Panc1 (cell line): ENCODE results near the gene PCAT7. TPM values are rescaled to one million over a fixed set of nuclear protein-coding genes. Genes with fewer than 3 reads are reported as not detected.

Source experiments
- ATAC-seq: fragments of 200-7000 bp; cut with Tn5 transposase; 2 replicates; pipeline ENCODE4 v1.9.1; 2020; ENCODE audit warnings: mild to moderate bottlenecking, moderate library complexity
- BruUV-seq: library from RNA; stranded (reverse); fragments of 400-500 nt; replicated peaks from 2 replicates; lab custom pipeline; 2021; lab: Mats Ljungman, UMichigan
- CTCF ChIA-PET: fragments of 300-600 bp; sonication (Branson Sonifier 250); formaldehyde crosslinking; loops from one replicate; lab custom pipeline; 2022; ENCODE audit warnings: antibody characterized with exemption; lab: Charles Lee
- POLR2A ChIA-PET: fragments of 300-600 bp; sonication (Branson Sonifier 250); formaldehyde crosslinking; loops from one replicate; lab custom pipeline; 2022; ENCODE audit warnings: antibody characterized with exemption; lab: Charles Lee
- DNase-seq: peaks from one replicate; pipeline ENCODE4 v3.0.0-alpha.2; 2010; ENCODE audit warnings: low read depth, low spot score
- H3K27ac ChIP-seq: 2 replicates; pipeline ENCODE4 v1.5.1; 2011; ENCODE audit warnings: mild to moderate bottlenecking, low read length, inconsistent platforms
- H3K27me3 ChIP-seq: fragments of 200-500 bp; sonication (Bioruptor generic); 2 replicates; pipeline ENCODE4 v1.6.0; 2014; ENCODE audit warnings: low read length, inconsistent platforms; ENCODE audit not compliant: control insufficient read depth, insufficient read depth
- H3K36me3 ChIP-seq: fragments of 200-500 bp; sonication (Bioruptor generic); 2 replicates; pipeline ENCODE4 v1.5.1; 2014; ENCODE audit warnings: inconsistent platforms, mild to moderate bottlenecking, low read length, moderate library complexity; ENCODE audit not compliant: control insufficient read depth, insufficient read depth
- H3K4me1 ChIP-seq: 2 replicates; pipeline ENCODE4 v1.5.1; 2011; ENCODE audit warnings: inconsistent platforms, mild to moderate bottlenecking, low read length, moderate library complexity; ENCODE audit not compliant: control insufficient read depth, insufficient read depth
- H3K4me3 ChIP-seq, 2 experiments: 2 replicates each; pipeline ENCODE4 v1.5.1; 2011 to 2012; ENCODE audit warnings: low read depth in 2 of 2, low read length in 2 of 2, mild to moderate bottlenecking in 2 of 2, inconsistent platforms in 1 of 2, moderate library complexity in 1 of 2
- H3K9me3 ChIP-seq: fragments of 200-500 bp; sonication (Bioruptor generic); 2 replicates; pipeline ENCODE4 v1.5.1; 2014; ENCODE audit warnings: low read depth, mild to moderate bottlenecking, inconsistent platforms, low read length, moderate library complexity; ENCODE audit not compliant: control insufficient read depth, insufficient read depth
- CTCF ChIP-seq: fragments of 450-650 bp; IDR thresholded peaks from 2 replicates; pipeline ENCODE4 v1.5.1; 2017; ENCODE audit warnings: mild to moderate bottlenecking
- POLR2AphosphoS5 ChIP-seq: IDR thresholded peaks from 2 replicates; pipeline ENCODE4 v1.6.1; 2012; ENCODE audit warnings: mild to moderate bottlenecking, low read depth, low read length, moderate library complexity
- SIN3A ChIP-seq: IDR thresholded peaks from 2 replicates; pipeline ENCODE4 v1.6.1; 2012; ENCODE audit warnings: low read depth, mild to moderate bottlenecking, low read length, moderate library complexity, borderline replicate concordance; ENCODE audit not compliant: insufficient read depth
- TCF7L2 ChIP-seq: IDR thresholded peaks from 2 replicates; pipeline ENCODE4 v1.6.1; 2011; ENCODE audit warnings: mild to moderate bottlenecking, low read depth, low read length, inconsistent platforms
- in situ Hi-C: cut with HindIII; loops from 2 replicates; pipeline ENCODE4 v1.10.0; 2016; ENCODE audit warnings: low sequenced_read_pairs, low pct_unique_long_range_greater_than_20kb
- intact Hi-C: fragments of 100-400 bp; cut with micrococcal nuclease; formaldehyde crosslinking; loops from one replicate; pipeline ENCODE4 v1.10.0; 2022; ENCODE audit not compliant: unreplicated experiment
- total RNA-seq: library from RNA; stranded (reverse); gene quantifications from one replicate; pipeline ENCODE4 v1.2.1, GENCODE V29; 2021; ENCODE audit not compliant: unreplicated experiment
- TF ChIP-seq, protein P1 (sequence below), 2 experiments: IDR thresholded peaks; 2 replicates each; pipeline ENCODE4 v1.6.1; 2011 to 2012; ENCODE audit warnings: low read depth in 2 of 2, control low read depth in 1 of 2, low read length in 1 of 2, mild to moderate bottlenecking in 1 of 2, moderate library complexity in 1 of 2; ENCODE audit not compliant: insufficient read depth in 1 of 2

The PCAT7 gene
- total RNA-seq, 1 experiment from 2014 or later: 0.59 TPM

- no peaks in the 10 kb centered on the region for H3K36me3 ChIP-seq
- H3K4me1 ChIP-seq: no peaks in the 10 kb centered on the region
- BruUV-seq: no TSS peak
- intact Hi-C loops (no loop called here), in situ Hi-C loops (no loop called here)
- POLR2A ChIA-PET: no interaction called here
- TF ChIP-seq SIN3A (no peak), TCF7L2 (no peak), CTCF (no peak), POLR2AphosphoS5 (no peak)
- TF ChIP-seq, protein P1, sequence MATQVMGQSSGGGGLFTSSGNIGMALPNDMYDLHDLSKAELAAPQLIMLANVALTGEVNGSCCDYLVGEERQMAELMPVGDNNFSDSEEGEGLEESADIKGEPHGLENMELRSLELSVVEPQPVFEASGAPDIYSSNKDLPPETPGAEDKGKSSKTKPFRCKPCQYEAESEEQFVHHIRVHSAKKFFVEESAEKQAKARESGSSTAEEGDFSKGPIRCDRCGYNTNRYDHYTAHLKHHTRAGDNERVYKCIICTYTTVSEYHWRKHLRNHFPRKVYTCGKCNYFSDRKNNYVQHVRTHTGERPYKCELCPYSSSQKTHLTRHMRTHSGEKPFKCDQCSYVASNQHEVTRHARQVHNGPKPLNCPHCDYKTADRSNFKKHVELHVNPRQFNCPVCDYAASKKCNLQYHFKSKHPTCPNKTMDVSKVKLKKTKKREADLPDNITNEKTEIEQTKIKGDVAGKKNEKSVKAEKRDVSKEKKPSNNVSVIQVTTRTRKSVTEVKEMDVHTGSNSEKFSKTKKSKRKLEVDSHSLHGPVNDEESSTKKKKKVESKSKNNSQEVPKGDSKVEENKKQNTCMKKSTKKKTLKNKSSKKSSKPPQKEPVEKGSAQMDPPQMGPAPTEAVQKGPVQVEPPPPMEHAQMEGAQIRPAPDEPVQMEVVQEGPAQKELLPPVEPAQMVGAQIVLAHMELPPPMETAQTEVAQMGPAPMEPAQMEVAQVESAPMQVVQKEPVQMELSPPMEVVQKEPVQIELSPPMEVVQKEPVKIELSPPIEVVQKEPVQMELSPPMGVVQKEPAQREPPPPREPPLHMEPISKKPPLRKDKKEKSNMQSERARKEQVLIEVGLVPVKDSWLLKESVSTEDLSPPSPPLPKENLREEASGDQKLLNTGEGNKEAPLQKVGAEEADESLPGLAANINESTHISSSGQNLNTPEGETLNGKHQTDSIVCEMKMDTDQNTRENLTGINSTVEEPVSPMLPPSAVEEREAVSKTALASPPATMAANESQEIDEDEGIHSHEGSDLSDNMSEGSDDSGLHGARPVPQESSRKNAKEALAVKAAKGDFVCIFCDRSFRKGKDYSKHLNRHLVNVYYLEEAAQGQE (IDR thresholded peaks at IDR 0.05; ENCODE audit: insufficient read depth in 1 of 2, low read depth in 2 of 2, low read length in 1 of 2): no peak
- no peaks in the 10 kb centered on the region for H3K27me3 ChIP-seq
- CTCF ChIA-PET: no interaction called here
- no peak overlapping the region for H3K27ac ChIP-seq
- no peaks in the 10 kb centered on the region for H3K9me3 ChIP-seq
- no peak for ATAC-seq
- no peak overlapping the region for H3K4me3 ChIP-seq
- no peak for DNase-seq
Observed at GRCh38 chr9:94567271-94567670, 12.4 kb downstream of the PCAT7 start.

GRCh38 chr9:94568250-94568889, 13.5 kb downstream of the PCAT7 start:
- TF ChIP-seq CTCF: no peak
- TF ChIP-seq POLR2AphosphoS5: no peak
- TF ChIP-seq TCF7L2: no peak
- TF ChIP-seq, protein P1 (IDR thresholded peaks at IDR 0.05; ENCODE audit: insufficient read depth in 1 of 2, low read depth in 2 of 2, low read length in 1 of 2): no peak
- TF ChIP-seq SIN3A: no peak
- BruUV-seq: no TSS peak
- POLR2A ChIA-PET: no interaction called here

More at GRCh38 chr9:94568250-94568889, 13.5 kb downstream of the PCAT7 start:
- H3K9me3 ChIP-seq: no peaks in the 10 kb centered on the region
- DNase-seq (no peak), ATAC-seq (no peak)
- no peaks in the 10 kb centered on the region for H3K27me3 ChIP-seq
- intact Hi-C loops (no loop called here), in situ Hi-C loops (no loop called here)
- H3K4me1 ChIP-seq: no peaks in the 10 kb centered on the region
- H3K36me3 ChIP-seq: no peaks in the 10 kb centered on the region
- CTCF ChIA-PET: no interaction called here
- H3K4me3 ChIP-seq: no peak overlapping the region
- H3K27ac ChIP-seq: no peak overlapping the region
